DND-41 (cell line): ENCODE measurements around the gene TTYH1.

Experiments
- ATAC-seq: fragments of 200-7000 bp; cut with Tn5 transposase; 3 replicates; pipeline ENCODE4 v1.9.1; 2021; ENCODE audit warnings: low read depth; ENCODE audit not compliant: insufficient read depth
- DNase-seq: peaks from one replicate; pipeline ENCODE4 v3.0.0-alpha.2; 2020
- H2AFZ ChIP-seq: 2 replicates; pipeline ENCODE4 v1.6.0; 2012; ENCODE audit warnings: low read depth, low read length
- H3K27ac ChIP-seq: 2 replicates; pipeline ENCODE4 v1.5.1; 2012; ENCODE audit warnings: low read length, inconsistent platforms
- H3K27me3 ChIP-seq: fragments of 200-600 bp; sonication (generic); 2 replicates; pipeline ENCODE4 v1.6.0; 2012; ENCODE audit warnings: low read length, mild to moderate bottlenecking, inconsistent platforms; ENCODE audit not compliant: insufficient read depth, poor library complexity
- H3K36me3 ChIP-seq: 2 replicates; pipeline ENCODE4 v1.5.1; 2012; ENCODE audit warnings: low read length, inconsistent platforms; ENCODE audit not compliant: insufficient read depth
- H3K4me1 ChIP-seq: 2 replicates; pipeline ENCODE4 v1.5.1; 2012; ENCODE audit warnings: mild to moderate bottlenecking, low read length; ENCODE audit not compliant: insufficient read depth
- H3K4me2 ChIP-seq: 2 replicates; pipeline ENCODE4 v1.6.0; 2012; ENCODE audit warnings: mild to moderate bottlenecking, moderate library complexity, low read length, inconsistent platforms; ENCODE audit not compliant: insufficient read depth
- H3K4me3 ChIP-seq, 2 experiments: fragments of 200-600 bp in 1 of 2; shearing (Covaris generic) in 1 of 2; 2 replicates each; pipeline ENCODE4 v1.5.1; 2012 to 2016; ENCODE audit warnings: inconsistent platforms in 2 of 2, low read length in 2 of 2, mild to moderate bottlenecking in 2 of 2, low read depth in 1 of 2, moderate library complexity in 1 of 2
- H3K79me2 ChIP-seq: 2 replicates; pipeline ENCODE4 v1.6.0; 2012; ENCODE audit warnings: low read length, inconsistent platforms; ENCODE audit not compliant: insufficient read depth
- H3K9ac ChIP-seq: 2 replicates; pipeline ENCODE4 v1.6.0; 2012; ENCODE audit warnings: low read depth, mild to moderate bottlenecking, inconsistent platforms, low read length, moderate library complexity
- H3K9me3 ChIP-seq: 2 replicates; pipeline ENCODE4 v1.5.1; 2012; ENCODE audit warnings: low read length, moderate library complexity, mild to moderate bottlenecking, inconsistent platforms; ENCODE audit not compliant: insufficient read depth, severe bottlenecking
- H4K20me1 ChIP-seq: 2 replicates; pipeline ENCODE4 v1.6.0; 2012; ENCODE audit warnings: low read length; ENCODE audit not compliant: insufficient read depth
- EZH2 ChIP-seq: IDR thresholded peaks from 3 replicates; pipeline ENCODE4 v1.6.1; 2012; ENCODE audit warnings: borderline replicate concordance, low read depth, mild to moderate bottlenecking, moderate library complexity, low read length, inconsistent platforms; ENCODE audit not compliant: severe bottlenecking
- TF ChIP-seq, protein P1 (sequence below): IDR thresholded peaks from 2 replicates; pipeline ENCODE4 v1.5.1; 2012; ENCODE audit warnings: borderline replicate concordance, low read length, moderate library complexity, mild to moderate bottlenecking; ENCODE audit not compliant: poor library complexity, severe bottlenecking; ENCODE audit errors: extremely low read depth

The TTYH1 gene

DNA sequence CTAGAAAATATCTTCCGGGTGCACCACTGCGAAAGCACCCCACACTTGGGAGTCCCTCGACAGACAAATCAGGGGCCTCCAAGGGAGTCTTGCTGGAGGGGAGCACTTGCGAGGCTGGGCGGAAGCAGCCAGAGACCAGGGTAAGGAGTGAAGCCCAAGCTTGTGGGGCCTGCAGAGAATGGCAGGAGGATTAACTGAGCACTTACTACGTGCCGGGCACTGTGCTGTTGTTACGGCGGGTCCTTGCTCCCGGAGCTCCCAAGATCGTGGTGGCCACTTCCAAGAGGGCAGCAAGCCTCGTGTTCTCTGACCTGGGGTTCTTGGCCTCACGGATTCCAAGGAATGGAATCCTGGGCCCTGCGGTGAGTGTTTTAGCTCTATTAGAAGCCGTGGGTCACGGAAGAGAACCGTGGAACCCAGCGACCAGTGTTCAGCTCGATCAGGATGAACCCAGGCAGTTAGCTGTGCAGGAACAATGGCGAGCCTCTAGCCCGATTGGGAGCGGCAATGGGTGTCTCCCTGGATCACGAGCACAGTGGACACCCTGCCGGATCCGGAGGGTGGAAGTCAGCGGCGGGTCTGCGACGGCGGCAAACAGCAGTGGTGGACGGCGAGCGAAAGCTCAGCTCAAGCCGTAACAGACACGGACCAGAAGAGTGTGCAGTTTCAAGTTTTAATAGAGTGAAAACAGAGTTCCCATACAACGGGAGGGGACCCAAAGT, 9.6 kb downstream of the TTYH1 start:
- no peaks in the 10 kb centered on the region for H3K79me2 ChIP-seq
- DNase-seq (no peak), ATAC-seq (no peak)
- peaks cover 3% of the 10 kb centered on the region; the same call in 1 of the 2 replicates for H4K20me1 ChIP-seq
- H3K27ac ChIP-seq = no peak overlapping the region
- H3K4me3 ChIP-seq = no peak overlapping the region
- no peaks in the 10 kb centered on the region for H3K36me3 ChIP-seq
- H3K4me1 ChIP-seq = no peaks in the 10 kb centered on the region
- H2AFZ ChIP-seq = no peak overlapping the region
- H3K4me2 ChIP-seq = no peak overlapping the region
- H3K9ac ChIP-seq = no peak overlapping the region
- TF ChIP-seq, protein P1, sequence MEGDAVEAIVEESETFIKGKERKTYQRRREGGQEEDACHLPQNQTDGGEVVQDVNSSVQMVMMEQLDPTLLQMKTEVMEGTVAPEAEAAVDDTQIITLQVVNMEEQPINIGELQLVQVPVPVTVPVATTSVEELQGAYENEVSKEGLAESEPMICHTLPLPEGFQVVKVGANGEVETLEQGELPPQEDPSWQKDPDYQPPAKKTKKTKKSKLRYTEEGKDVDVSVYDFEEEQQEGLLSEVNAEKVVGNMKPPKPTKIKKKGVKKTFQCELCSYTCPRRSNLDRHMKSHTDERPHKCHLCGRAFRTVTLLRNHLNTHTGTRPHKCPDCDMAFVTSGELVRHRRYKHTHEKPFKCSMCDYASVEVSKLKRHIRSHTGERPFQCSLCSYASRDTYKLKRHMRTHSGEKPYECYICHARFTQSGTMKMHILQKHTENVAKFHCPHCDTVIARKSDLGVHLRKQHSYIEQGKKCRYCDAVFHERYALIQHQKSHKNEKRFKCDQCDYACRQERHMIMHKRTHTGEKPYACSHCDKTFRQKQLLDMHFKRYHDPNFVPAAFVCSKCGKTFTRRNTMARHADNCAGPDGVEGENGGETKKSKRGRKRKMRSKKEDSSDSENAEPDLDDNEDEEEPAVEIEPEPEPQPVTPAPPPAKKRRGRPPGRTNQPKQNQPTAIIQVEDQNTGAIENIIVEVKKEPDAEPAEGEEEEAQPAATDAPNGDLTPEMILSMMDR = no peak
- no peak for TF ChIP-seq EZH2
- H3K9me3 ChIP-seq = no peaks in the 10 kb centered on the region
- H3K27me3 ChIP-seq = no peaks in the 10 kb centered on the region

DNA sequence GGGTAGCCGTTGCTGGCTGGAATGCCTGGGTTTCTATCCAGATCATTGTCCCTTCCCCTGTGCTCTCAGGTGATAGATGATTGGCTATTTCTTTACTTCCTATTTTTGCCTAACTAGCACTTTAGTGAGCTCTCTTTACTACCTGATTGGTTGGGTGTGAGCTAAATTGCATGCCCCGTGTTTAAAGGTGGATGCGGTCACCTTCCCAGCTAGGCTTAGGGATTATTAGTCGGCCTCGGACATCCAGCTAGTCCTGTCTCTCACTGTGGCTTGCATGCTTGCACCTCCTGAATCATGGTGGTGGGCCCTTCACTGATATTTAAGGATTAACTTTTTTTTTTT, 10.1 kb downstream of the TTYH1 start:
- no peaks in the 10 kb centered on the region for H3K36me3 ChIP-seq
- TF ChIP-seq, protein P1 = no peak
- TF ChIP-seq EZH2 = no peak
- H4K20me1 ChIP-seq = peaks cover 7% of the 10 kb centered on the region; the same call in 1 of the 2 replicates
- H3K4me3 ChIP-seq = no peak overlapping the region
- DNase-seq = no peak
- H3K9ac ChIP-seq = no peak overlapping the region
- H2AFZ ChIP-seq = no peak overlapping the region
- ATAC-seq = no peak
- no peaks in the 10 kb centered on the region for H3K79me2 ChIP-seq
- H3K4me1 ChIP-seq = no peaks in the 10 kb centered on the region
- H3K27ac ChIP-seq = no peak overlapping the region
- no peaks in the 10 kb centered on the region for H3K9me3 ChIP-seq
- H3K27me3 ChIP-seq = no peaks in the 10 kb centered on the region
- no peak overlapping the region for H3K4me2 ChIP-seq

DNA sequence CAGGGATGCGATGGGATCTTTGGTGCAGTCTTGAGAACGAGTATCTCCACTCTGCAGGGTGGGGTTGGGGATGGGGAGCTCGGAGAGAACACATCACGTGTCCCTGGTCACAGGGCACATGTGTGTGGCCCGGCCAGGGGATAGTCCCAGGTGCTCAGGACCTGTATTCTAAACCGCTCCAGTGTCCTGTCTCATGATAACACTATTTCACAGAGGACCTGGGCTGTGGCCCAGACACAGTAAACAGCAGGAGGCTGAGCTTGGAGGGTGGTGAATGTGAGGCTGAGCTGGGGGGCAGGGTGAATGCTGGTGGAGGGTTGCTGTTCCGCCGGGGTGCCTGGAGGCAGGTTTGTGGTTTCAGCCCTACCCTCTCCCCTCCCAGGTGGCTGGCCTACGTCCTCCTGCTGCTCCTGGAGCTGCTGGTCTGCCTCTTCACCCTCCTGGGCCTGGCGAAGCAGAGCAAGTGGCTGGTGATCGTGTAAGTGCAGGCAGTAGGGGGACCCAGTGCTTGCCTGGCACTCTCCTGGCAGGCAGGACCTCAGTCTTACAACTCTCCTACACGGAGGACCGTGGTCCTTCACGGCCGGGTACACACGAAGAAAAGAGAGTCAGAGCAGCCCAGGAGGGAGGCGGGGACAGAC, 11.1 kb downstream of the TTYH1 start:
- H3K36me3 ChIP-seq = no peaks in the 10 kb centered on the region
- no peak overlapping the region for H3K4me3 ChIP-seq
- H3K4me2 ChIP-seq = no peak overlapping the region
- H4K20me1 ChIP-seq = peaks cover 9% of the 10 kb centered on the region
- DNase-seq (no peak), ATAC-seq (0 out of 3 replicates have a peak, but pooled peaks have one; percentile 10)
- H3K9ac ChIP-seq = no peak overlapping the region
- H3K79me2 ChIP-seq = no peaks in the 10 kb centered on the region
- no peak overlapping the region for H2AFZ ChIP-seq
- TF ChIP-seq, protein P1 = no peak
- no peak for TF ChIP-seq EZH2
- H3K9me3 ChIP-seq = no peaks in the 10 kb centered on the region
- H3K4me1 ChIP-seq = peaks cover 9% of the 10 kb centered on the region
- H3K27ac ChIP-seq = no peak overlapping the region
- H3K27me3 ChIP-seq = no peaks in the 10 kb centered on the region
